ENCODE measurements around the gene CREBL2. TPM values are rescaled to one million over a fixed set of nuclear protein-coding genes. Genes with fewer than 3 reads are reported as not detected.
"Not testable (repeated sequence)": the region's sequence is repeated elsewhere in the genome, so short reads cannot be mapped to it uniquely, and the experiment has no call there.

CREBL2 gene
- total RNA-seq, 1 experiment from 2014 or later: 17.8 TPM

DNA sequence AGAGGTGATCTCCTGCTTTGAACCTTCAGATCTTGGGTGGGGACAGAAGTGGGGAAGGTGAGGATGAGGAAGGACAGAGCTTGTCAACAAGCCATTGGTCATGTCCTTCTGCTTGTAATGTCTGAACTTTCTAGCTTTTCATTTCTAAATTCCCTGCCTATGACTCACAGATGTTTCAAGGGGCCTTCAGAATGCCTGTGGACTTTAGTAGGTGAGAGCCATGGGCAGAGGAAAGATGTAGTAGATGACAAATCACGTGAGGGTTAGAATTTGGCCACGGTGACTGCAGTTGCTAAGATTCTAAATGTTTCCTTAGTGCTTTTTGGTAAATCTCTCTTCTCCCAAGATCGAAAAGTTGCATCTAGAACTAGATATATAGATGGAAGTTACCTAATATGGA lies 18.7 kb upstream of the CREBL2 start:
- ChIA-PET CTCF (no interaction called here), POLR2A (ENCODE audit: low non-redundant PET) (no interaction called here)
- no peaks in the 10 kb centered on the region for H3K9me3 ChIP-seq (ENCODE audit: low read depth, low read length, poor library complexity, severe bottlenecking)
- intact Hi-C loops (cut with micrococcal nuclease; ENCODE audit: unreplicated experiment): no loop called here
- TF ChIP-seq, protein P1, sequence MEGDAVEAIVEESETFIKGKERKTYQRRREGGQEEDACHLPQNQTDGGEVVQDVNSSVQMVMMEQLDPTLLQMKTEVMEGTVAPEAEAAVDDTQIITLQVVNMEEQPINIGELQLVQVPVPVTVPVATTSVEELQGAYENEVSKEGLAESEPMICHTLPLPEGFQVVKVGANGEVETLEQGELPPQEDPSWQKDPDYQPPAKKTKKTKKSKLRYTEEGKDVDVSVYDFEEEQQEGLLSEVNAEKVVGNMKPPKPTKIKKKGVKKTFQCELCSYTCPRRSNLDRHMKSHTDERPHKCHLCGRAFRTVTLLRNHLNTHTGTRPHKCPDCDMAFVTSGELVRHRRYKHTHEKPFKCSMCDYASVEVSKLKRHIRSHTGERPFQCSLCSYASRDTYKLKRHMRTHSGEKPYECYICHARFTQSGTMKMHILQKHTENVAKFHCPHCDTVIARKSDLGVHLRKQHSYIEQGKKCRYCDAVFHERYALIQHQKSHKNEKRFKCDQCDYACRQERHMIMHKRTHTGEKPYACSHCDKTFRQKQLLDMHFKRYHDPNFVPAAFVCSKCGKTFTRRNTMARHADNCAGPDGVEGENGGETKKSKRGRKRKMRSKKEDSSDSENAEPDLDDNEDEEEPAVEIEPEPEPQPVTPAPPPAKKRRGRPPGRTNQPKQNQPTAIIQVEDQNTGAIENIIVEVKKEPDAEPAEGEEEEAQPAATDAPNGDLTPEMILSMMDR (conservative IDR thresholded peaks at IDR 0.05; ENCODE audit: low read depth, low read length): no peak
- TF ChIP-seq EZH2 (IDR thresholded peaks at IDR 0.05; ENCODE audit: borderline replicate concordance, low read depth, low read length, poor library complexity, severe bottlenecking): no peak
- H3K4me3 ChIP-seq (ENCODE audit: low read depth, low read length, poor library complexity, severe bottlenecking): no peak overlapping the region
- peaks cover 6% of the 10 kb centered on the region for H3K27me3 ChIP-seq (replicated peaks; ENCODE audit: insufficient read depth, low read depth, low read length, poor library complexity)
- H3K27ac ChIP-seq (ENCODE audit: low read depth, low read length, poor library complexity, severe bottlenecking): no peak overlapping the region
- H3K4me1 ChIP-seq (ENCODE audit: insufficient read depth, low read length, poor library complexity, severe bottlenecking): no peaks in the 10 kb centered on the region
- no peak for DNase-seq (ENCODE audit: low spot score)
- BruUV-seq (replicated peaks): no TSS peak
- H3K36me3 ChIP-seq (ENCODE audit: insufficient read depth, low read length, poor library complexity, severe bottlenecking): no peaks in the 10 kb centered on the region

DNA sequence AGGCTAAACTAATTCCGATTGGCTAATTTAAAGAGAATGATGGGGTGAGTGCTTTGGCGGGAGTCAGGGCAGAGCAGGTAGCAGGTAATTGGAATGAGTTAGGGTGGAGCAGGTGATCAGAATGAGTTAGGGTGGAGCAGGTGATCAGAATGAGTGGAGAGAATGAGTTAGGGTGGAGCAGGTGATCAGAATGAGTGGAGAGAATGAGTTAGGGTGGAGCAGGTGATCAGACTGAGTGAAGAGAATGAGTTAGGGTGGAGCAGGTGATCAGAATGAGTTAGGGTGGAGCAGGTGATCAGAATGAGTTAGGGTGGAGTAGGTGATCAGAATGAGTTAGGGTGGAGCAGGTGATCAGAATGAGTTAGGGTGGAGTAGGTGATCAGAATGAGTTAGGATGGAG lies 15.7 kb upstream of the CREBL2 start:
- H3K4me3 ChIP-seq (ENCODE audit: low read depth, low read length, poor library complexity, severe bottlenecking); H3K36me3 ChIP-seq (ENCODE audit: insufficient read depth, low read length, poor library complexity, severe bottlenecking); intact Hi-C loops (cut with micrococcal nuclease; ENCODE audit: unreplicated experiment); H3K9me3 ChIP-seq (ENCODE audit: low read depth, low read length, poor library complexity, severe bottlenecking); H3K4me1 ChIP-seq (ENCODE audit: insufficient read depth, low read length, poor library complexity, severe bottlenecking); H3K27ac ChIP-seq (ENCODE audit: low read depth, low read length, poor library complexity, severe bottlenecking); H3K27me3 ChIP-seq (replicated peaks; ENCODE audit: insufficient read depth, low read depth, low read length, poor library complexity); CTCF ChIA-PET; POLR2A ChIA-PET (ENCODE audit: low non-redundant PET); BruUV-seq (replicated peaks); DNase-seq (ENCODE audit: low spot score): not testable (repeated sequence)

GRCh38 chr12:12596598-12596997 lies 15.1 kb upstream of the CREBL2 start:
- H3K36me3 ChIP-seq (ENCODE audit: insufficient read depth, low read length, poor library complexity, severe bottlenecking); intact Hi-C loops (cut with micrococcal nuclease; ENCODE audit: unreplicated experiment); POLR2A ChIA-PET (ENCODE audit: low non-redundant PET); H3K27ac ChIP-seq (ENCODE audit: low read depth, low read length, poor library complexity, severe bottlenecking); DNase-seq (ENCODE audit: low spot score); H3K9me3 ChIP-seq (ENCODE audit: low read depth, low read length, poor library complexity, severe bottlenecking); H3K27me3 ChIP-seq (replicated peaks; ENCODE audit: insufficient read depth, low read depth, low read length, poor library complexity); BruUV-seq (replicated peaks); H3K4me3 ChIP-seq (ENCODE audit: low read depth, low read length, poor library complexity, severe bottlenecking); H3K4me1 ChIP-seq (ENCODE audit: insufficient read depth, low read length, poor library complexity, severe bottlenecking); CTCF ChIA-PET: not testable (repeated sequence)

GRCh38 chr12:12598864-12599263 lies 12.8 kb upstream of the CREBL2 start:
- intact Hi-C loops (cut with micrococcal nuclease; ENCODE audit: unreplicated experiment): no loop called here
- Histone ChIP-seq H3K9me3 (ENCODE audit: low read depth, low read length, poor library complexity, severe bottlenecking) (no peaks in the 10 kb centered on the region), H3K27ac (ENCODE audit: low read depth, low read length, poor library complexity, severe bottlenecking) (no peak overlapping the region), H3K36me3 (ENCODE audit: insufficient read depth, low read length, poor library complexity, severe bottlenecking) (no peaks in the 10 kb centered on the region), H3K4me1 (ENCODE audit: insufficient read depth, low read length, poor library complexity, severe bottlenecking) (no peaks in the 10 kb centered on the region), H3K4me3 (ENCODE audit: low read depth, low read length, poor library complexity, severe bottlenecking) (no peak overlapping the region), H3K27me3 (replicated peaks; ENCODE audit: insufficient read depth, low read depth, low read length, poor library complexity) (no peaks in the 10 kb centered on the region)
- no peak for TF ChIP-seq EZH2 (IDR thresholded peaks at IDR 0.05; ENCODE audit: borderline replicate concordance, low read depth, low read length, poor library complexity, severe bottlenecking)
- TF ChIP-seq, protein P1 (conservative IDR thresholded peaks at IDR 0.05; ENCODE audit: low read depth, low read length): no peak
- ChIA-PET CTCF (no interaction called here), POLR2A (ENCODE audit: low non-redundant PET) (no interaction called here)
- no TSS peak for BruUV-seq (replicated peaks)
- no peak for DNase-seq (ENCODE audit: low spot score)
